Right ventricle myocardium superior (tissue), 1 donor: ENCODE data around the gene APPBP2. TPM values are rescaled to one million over a fixed set of nuclear protein-coding genes. Genes with fewer than 3 reads are reported as not detected.
"Not testable (repeated sequence)": the region's sequence is repeated elsewhere in the genome, so short reads cannot be mapped to it uniquely, and the experiment has no call there.

ENCODE experiments used
- ATAC-seq: fragments of 200-7000 bp; cut with Tn5 transposase; one replicate; pipeline ENCODE4 v1.9.1; 2020; ENCODE audit warnings: mild to moderate bottlenecking; ENCODE audit not compliant: poor library complexity
- DNase-seq: peaks from one replicate; pipeline ENCODE4 v3.0.0-alpha.2; 2020
- intact Hi-C: fragments of 100-400 bp; cut with DNase I; formaldehyde crosslinking; loops from one replicate; pipeline ENCODE4 v1.11.2; 2022
- long read RNA-seq: library from polyadenylated mRNA; unstranded; transcript quantifications from one replicate; pipeline ENCODE4 v2.0.0, GENCODE V29; 2021
- total RNA-seq: library from RNA; stranded (reverse); fragmentation: NEBNext Ultra II Directional; extraction: Animal tissue kit (Norgen Biotek cat#: 25700); gene quantifications from one replicate; pipeline ENCODE4 v1.2.1, GENCODE V29; 2021
- donor health status: DM: no; HTN: yes; CAD: no; lungs with severe emphysema.

The APPBP2 gene
- total RNA-seq, result 18.3 TPM
- long read RNA-seq, full-length matches to known transcripts, result 15 of 25 reads
- long read RNA-seq, partial matches to known transcripts, result 3 of 25 reads
- long read RNA-seq, other reads (novel, unspliced or antisense), result 7 of 25 reads

DNA sequence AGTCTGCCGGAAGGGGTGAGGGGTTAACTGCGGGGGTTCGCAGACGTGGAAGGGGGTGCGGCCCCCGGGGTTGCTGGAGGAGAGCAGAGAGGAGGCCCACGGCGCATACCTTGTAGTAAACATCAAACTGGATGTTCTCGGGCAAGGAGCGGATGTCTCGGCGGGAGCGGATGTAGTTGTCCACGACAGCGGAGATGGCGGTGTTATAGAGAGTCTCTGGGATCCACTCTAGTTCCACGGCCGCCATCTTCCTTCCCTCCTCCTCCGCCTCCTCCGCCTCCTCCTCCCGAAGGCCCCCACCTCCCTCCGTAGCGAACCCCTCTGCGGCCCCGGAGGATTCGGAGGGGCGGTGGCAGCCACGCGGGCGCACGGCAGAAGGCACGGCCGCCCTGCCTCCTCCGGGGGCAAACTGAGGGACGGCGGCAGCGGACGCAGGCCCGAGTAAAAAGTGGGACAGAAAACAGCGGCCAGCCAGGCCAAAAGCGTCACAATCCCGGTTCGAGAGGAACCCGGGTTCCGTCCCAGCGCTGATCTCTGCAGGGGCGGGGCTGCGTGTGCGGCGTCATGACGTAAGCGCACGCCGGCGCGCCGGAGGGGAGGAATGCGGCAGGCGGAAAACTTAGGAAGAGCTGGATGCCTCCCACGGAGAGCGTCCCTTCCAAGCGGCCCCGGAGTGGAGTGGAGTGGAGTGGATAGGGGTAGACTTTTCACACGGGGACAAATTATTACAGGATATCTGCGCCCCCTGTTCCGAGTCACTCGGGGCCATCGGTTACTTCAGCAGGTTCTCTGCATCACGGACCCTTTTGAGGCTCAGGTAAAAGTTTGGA, at the start of gene APPBP2:
TSS of gene APPBP2 (minus strand) at position 558 of the 830 bp plus-strand sequence. CDS start at position 247, 311 bp downstream.
- intact Hi-C loops, result no loop called here
- DNase-seq (peak; percentile 92), ATAC-seq (peak; percentile 99)

DNA sequence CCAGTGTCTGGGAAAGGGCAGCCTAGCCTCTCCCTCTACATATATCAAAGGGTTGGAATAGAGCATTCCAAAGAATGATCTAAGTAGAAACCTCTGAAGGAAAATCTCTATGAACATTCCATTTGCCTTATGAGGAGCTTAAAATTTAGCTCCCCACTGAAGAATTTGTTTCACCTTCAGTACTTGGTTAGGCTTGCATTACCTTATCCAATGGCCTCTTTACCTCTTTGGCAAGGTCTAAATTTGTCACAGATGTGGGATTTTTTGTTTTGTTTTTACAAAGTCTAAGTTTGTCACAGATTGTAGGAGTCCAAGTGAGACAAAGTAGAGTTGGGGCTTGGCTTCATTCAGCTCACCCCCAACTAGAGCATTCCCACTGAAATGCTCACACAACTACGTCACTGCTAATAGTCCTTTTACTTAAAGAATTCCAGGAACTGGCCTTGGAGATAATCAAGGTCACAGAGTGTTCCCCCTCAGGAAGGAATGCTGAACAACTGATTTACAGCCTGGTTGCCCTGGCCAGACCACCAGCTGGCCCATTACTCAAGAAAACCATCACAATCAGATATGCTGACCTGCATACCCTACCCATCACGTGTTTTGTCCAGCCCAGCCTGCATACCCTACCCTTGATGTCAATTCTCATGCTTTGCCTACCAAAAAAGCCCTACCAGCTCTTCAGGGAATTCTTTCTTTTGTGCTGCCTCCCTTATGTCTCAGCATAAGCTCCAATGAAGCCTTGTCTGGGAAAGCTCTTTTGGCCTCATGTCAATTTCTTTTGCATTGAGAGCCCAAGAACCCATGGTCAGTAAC, 47.4 kb upstream of the APPBP2 start:
- ATAC-seq (no peak), DNase-seq (no peak)
- intact Hi-C loops, result no loop called here

- intact Hi-C loops, result no loop called here
- DNase-seq, result no peak
- ATAC-seq, result no peak
Measured at GRCh38 chr17:60565233-60565632, 39.2 kb upstream of the APPBP2 start.

DNA sequence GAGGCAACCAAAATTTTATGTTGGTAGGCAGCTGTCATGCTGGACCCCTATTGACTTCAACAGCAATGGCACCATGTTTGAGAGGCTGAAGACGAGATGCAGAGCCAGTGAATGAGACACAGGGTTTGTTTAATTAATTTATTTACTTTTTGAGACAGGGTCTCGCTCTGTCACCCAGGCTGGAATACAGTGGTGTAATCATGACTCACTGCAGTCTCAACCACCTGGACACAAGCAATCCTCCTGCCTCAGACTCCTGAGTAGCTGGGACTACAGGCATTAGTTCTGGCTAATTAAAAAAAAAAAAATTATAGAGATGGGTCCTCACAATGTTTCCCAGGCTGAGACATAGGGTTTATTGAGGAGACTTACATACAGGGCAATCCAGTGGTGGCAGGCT, 37.7 kb upstream of the APPBP2 start:
- ATAC-seq (no peak), DNase-seq (no peak)
- intact Hi-C loops, result no loop called here

DNA sequence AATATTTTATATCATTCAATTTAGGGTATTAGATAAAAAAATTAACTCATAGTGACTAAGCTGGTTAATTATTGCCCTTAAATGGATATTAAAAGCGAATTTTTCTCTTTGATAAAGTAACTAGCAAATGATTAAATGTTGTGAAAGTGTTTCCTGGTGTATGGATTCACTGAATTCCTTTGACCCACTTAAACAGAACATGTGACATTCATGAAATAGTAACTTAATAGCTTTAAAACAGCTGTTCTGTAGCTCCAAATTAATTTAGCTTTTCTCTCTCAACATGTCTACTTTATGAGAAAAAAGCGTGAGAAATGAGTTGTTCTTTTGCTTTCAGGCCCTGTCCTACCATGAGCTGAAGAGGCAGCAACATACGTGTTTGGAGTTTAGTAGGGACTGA, 36.4 kb upstream of the APPBP2 start:
- intact Hi-C loops, result no loop called here
- DNase-seq (no peak), ATAC-seq (no peak)

DNA sequence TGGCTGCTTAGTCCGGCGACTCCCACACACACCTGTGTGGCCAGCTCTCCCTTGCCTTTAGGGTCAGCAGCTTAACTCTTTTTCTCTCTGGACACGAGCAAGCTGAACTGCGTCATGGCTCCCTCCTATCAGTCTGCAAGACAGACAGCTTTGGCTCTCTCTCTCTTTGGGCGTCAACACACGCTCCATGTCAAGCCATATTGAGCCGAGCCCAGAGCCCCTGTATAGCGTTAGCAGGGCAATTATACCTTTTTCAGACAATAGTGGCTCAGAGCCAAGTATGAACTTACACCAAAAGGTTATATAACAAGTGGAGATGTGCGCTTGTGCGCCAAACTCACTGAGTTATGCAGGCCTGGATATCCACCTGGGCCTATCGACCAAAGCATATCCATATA, 34.8 kb upstream of the APPBP2 start:
- DNase-seq, result no peak

DNA sequence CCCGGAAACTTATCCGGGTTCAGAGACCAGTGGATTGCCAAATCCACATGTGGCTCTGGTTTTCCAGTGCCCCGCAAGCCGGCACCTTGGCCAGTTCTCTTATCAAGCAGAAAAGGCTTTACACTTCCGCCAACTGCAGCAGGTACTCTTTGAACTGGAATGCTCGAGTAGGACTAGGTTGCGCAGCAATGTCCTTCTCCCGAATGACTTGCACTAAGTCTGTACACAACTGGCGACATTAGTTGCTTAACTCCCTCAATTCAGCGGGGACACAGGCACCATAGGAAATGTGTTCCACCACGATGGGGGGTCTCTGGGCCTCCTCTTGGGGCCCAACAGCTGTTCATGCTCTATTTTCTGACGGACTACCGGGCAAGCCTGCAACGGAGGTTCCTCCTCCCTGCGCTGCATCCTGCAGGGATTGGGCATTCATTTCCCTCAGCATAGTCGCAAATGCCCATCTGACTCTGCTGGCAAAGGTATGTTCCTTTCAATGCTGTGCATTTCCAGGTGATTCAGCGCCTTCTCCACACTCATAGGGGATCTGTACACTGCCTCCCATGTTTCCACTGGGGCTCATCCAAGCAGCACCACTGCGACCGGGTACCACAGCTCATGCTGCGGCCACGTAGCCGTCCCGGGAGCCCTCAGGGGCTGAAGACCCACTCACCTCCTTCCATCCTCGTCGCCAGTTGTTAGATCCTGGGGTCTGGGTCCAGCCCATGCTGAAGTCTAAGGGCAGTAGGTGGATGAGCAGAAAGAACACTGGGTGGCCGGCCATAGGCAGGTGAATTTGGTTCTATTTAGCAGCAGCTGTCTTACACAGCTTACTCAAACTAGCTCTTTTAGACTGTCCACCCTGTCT, 34.2 kb upstream of the APPBP2 start:
- DNase-seq, result no peak
- intact Hi-C loops, result no loop called here
- ATAC-seq, result no peak

More for the DNA sequence above, 34.8 kb upstream of the APPBP2 start:
- ATAC-seq, result no peak
- intact Hi-C loops, result no loop called here

- DNase-seq (no peak), ATAC-seq (no peak)
- intact Hi-C loops, result no loop called here
Measured at GRCh38 chr17:60559659-60559994, 33.6 kb upstream of the APPBP2 start.

DNA sequence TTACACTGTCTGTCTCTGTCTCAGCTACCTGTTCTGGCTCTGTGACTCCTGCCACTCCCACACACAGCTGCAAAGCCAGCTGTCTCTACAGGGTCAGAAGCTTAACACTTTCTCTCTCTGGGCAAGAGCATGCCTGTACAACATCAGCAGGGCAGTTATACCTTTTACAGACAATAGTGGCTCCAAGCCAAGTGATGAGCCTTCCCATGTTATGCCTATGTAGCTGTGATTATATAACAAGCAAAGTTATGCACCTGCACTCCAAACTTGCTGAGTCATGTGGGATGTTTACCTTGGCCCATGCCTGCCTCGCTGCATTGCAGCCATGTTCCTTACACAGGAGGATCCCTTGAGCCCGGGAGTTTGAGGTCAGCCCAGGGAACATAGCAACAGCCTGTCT, 31.8 kb upstream of the APPBP2 start:
- DNase-seq, result no peak
- ATAC-seq, result no peak
- intact Hi-C loops, result no loop called here

- DNase-seq (no peak), ATAC-seq (no peak)
- intact Hi-C loops, result no loop called here
Measured at GRCh38 chr17:60555786-60556185, 29.7 kb upstream of the APPBP2 start.

- DNase-seq (no peak), ATAC-seq (no peak)
Measured at GRCh38 chr17:60554377-60554788, 28.3 kb upstream of the APPBP2 start.

DNA sequence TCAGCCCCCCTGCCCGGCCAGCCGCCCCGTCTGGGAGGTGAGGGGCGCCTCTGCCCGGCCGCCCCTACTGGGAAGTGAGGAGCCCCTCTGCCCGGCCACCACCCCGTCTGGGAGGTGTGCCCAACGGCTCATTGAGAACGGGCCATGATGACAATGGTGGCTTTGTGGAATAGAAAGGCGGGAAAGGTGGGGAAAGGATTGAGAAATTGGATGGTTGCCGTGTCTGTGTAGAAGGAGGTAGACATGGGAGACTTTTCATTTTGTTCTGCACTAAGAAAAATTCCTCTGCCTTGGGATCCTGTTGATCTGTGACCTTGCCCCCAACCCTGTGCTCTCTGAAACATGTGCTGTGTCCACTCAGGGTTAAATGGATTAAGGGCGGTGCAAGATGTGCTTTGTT, 26.2 kb upstream of the APPBP2 start:
- ATAC-seq, intact Hi-C loops, DNase-seq: not testable (repeated sequence)

More at GRCh38 chr17:60554377-60554788, 28.3 kb upstream of the APPBP2 start:
- intact Hi-C loops, result no loop called here

DNA sequence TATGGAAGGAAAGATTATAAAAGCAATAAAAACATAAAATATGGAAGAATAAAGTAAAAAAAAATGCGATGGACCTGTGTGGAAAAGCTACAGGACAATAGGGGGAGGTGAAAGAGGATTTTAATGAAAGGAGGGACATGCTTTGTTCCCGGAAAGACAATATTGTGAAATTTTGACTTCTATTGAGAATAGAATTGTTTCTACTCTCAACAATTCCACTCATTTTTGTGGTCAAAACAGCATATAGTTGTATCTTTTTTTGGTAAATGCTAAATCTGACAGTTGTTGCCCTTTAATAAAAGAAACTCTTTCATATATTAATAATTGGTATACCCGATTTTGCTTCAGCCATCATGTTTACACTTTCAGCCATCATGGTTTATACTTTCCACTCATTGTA, 22.9 kb upstream of the APPBP2 start:
- DNase-seq (no peak), ATAC-seq (no peak)
- intact Hi-C loops, result no loop called here

- DNase-seq (no peak), ATAC-seq (no peak)
- intact Hi-C loops, result no loop called here
Measured at GRCh38 chr17:60545465-60546191, 19.6 kb upstream of the APPBP2 start.

- ATAC-seq (no peak), DNase-seq (no peak)
- intact Hi-C loops, result no loop called here
Measured at GRCh38 chr17:60542071-60542470, 16.0 kb upstream of the APPBP2 start.

GRCh38 chr17:60540460-60540859, 14.4 kb upstream of the APPBP2 start:
- ATAC-seq, result no peak

DNA sequence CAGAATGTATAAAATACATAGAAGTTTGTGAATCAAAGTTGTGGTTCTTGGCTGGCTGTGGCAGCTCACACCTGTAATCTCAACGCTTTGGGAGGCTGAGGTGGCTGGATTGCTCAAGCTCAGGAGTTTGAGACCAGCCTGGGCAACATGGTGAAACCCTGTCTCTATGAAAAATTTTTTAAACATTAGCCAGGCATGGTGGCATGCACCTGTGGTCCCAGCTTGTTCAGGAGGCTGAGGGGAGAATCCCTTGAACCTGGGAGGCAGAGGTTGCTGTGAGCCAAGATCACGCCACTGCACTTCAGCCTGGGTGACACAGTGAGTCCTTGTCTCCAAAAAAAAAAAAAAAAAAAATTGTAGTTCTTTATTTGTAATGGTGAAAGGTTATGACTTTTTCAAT, 13.8 kb upstream of the APPBP2 start:
- no peak for ATAC-seq
- no peak for DNase-seq
- intact Hi-C loops, result no loop called here

More at GRCh38 chr17:60540460-60540859, 14.4 kb upstream of the APPBP2 start:
- no peak for DNase-seq
- intact Hi-C loops, result no loop called here

- ATAC-seq, result no peak
- no peak for DNase-seq
- intact Hi-C loops, result no loop called here
Measured at GRCh38 chr17:60538726-60539125, 12.7 kb upstream of the APPBP2 start.
